Keratinocyte (primary cell): ENCODE measurements around the gene USH2A. TPM values are rescaled to one million over a fixed set of nuclear protein-coding genes. Genes with fewer than 3 reads are reported as not detected.

ENCODE experiments used
- DNase-seq: peaks from one replicate; pipeline ENCODE4 v3.0.0-alpha.2; 2011; ENCODE audit warnings: low read depth, missing footprints, low spot score
- FAIRE-seq: peaks from 2 replicates; lab custom pipeline; 2011; peaks lifted over from hg19 to GRCh38; lab: Jason Lieb, UNC
- H2AFZ ChIP-seq: 2 replicates; pipeline ENCODE4 v1.6.0; 2012; ENCODE audit warnings: low read length, control low read depth, inconsistent platforms; ENCODE audit not compliant: control insufficient read depth
- H3K27ac ChIP-seq: 2 replicates; pipeline ENCODE4 v1.5.1; 2011; ENCODE audit warnings: low read length; ENCODE audit not compliant: control insufficient read depth, insufficient read depth
- H3K27me3 ChIP-seq: 3 replicates; pipeline ENCODE4 v1.6.0; 2011; ENCODE audit warnings: low read length; ENCODE audit not compliant: control insufficient read depth, insufficient read depth; ENCODE audit errors: extremely low read depth
- H3K36me3 ChIP-seq, 2 experiments: 2 replicates in 1 of 2; 3 replicates in 1 of 2; pipeline ENCODE4 v1.5.1; 2011; ENCODE audit warnings: low read length in 2 of 2, mild to moderate bottlenecking in 1 of 2; ENCODE audit not compliant: control insufficient read depth in 2 of 2, insufficient read depth in 2 of 2; ENCODE audit errors: extremely low read depth in 1 of 2
- H3K4me1 ChIP-seq: 3 replicates; pipeline ENCODE4 v1.5.1; 2011; ENCODE audit warnings: low read length; ENCODE audit not compliant: control insufficient read depth, insufficient read depth; ENCODE audit errors: extremely low read depth
- H3K4me2 ChIP-seq: 3 replicates; pipeline ENCODE4 v1.6.0; 2011; ENCODE audit warnings: low read depth, low read length; ENCODE audit not compliant: control insufficient read depth, insufficient read depth; ENCODE audit errors: extremely low read depth
- H3K4me3 ChIP-seq, 3 experiments: fragments of 200-600 bp in 1 of 3; sonication (generic) in 1 of 3; 2 replicates in 2 of 3; 3 replicates in 1 of 3; pipeline ENCODE4 v1.5.1; 2011 to 2016; ENCODE audit warnings: low read length in 3 of 3, mild to moderate bottlenecking in 3 of 3, control low read depth in 2 of 3, inconsistent platforms in 1 of 3, low read depth in 1 of 3, mixed read lengths in 1 of 3, mixed run types in 1 of 3, moderate library complexity in 1 of 3; ENCODE audit not compliant: control insufficient read depth in 2 of 3, insufficient read depth in 2 of 3; ENCODE audit errors: extremely low read depth in 1 of 3
- H3K79me2 ChIP-seq: 2 replicates; pipeline ENCODE4 v1.6.0; 2012; ENCODE audit warnings: low read length; ENCODE audit not compliant: control insufficient read depth, insufficient read depth
- H3K9ac ChIP-seq: 3 replicates; pipeline ENCODE4 v1.6.0; 2011; ENCODE audit warnings: low read length; ENCODE audit not compliant: control insufficient read depth, insufficient read depth; ENCODE audit errors: extremely low read depth
- H3K9me1 ChIP-seq: 3 replicates; pipeline ENCODE4 v1.6.0; 2011; ENCODE audit warnings: low read length; ENCODE audit not compliant: control insufficient read depth, insufficient read depth; ENCODE audit errors: extremely low read depth
- H3K9me3 ChIP-seq: 2 replicates; pipeline ENCODE4 v1.5.1; 2012; ENCODE audit warnings: low read depth, low read length; ENCODE audit not compliant: control insufficient read depth
- H4K20me1 ChIP-seq: 3 replicates; pipeline ENCODE4 v1.6.0; 2011; ENCODE audit warnings: low read length; ENCODE audit not compliant: control insufficient read depth, insufficient read depth; ENCODE audit errors: extremely low read depth
- CTCF ChIP-seq, 3 experiments: IDR thresholded peaks in 1 of 3; conservative IDR thresholded peaks in 1 of 3; optimal IDR thresholded peaks in 1 of 3; 2 replicates in 2 of 3; 3 replicates in 1 of 3; pipeline versions ENCODE3 to v1.5.1; 2011; ENCODE audit warnings: low read length in 3 of 3, mild to moderate bottlenecking in 3 of 3, moderate library complexity in 2 of 3, control low read depth in 1 of 3, inconsistent platforms in 1 of 3; ENCODE audit not compliant: insufficient read depth in 2 of 3; ENCODE audit errors: extremely low read depth in 1 of 3
- EZH2 ChIP-seq: IDR thresholded peaks from one replicate; pipeline ENCODE4 v1.6.1; 2012; ENCODE audit warnings: inconsistent platforms, mild to moderate bottlenecking, low read length, moderate library complexity
- dilution Hi-C: fragments of 300-500 bp; cut with MboI; formaldehyde crosslinking; loops from one replicate; pipeline ENCODE4 v1.7.0; 2020; ENCODE audit warnings: low sequenced_read_pairs; ENCODE audit not compliant: extremely low pct_ligation_motif_present
- polyA plus RNA-seq, 5 experiments: library from polyadenylated mRNA; depleted of rRNA in 3 of 5; stranded (reverse) in 3 of 5; stranded (forward) in 1 of 5; unstranded in 1 of 5; fragments of >200 nt; gene quantifications; 1 replicate in 1 of 5; 2 replicates in 3 of 5; 3 replicates in 1 of 5; pipeline versions ENCODE4 v1.2.1 to v1.2.3, GENCODE V29; 2011 to 2012; ENCODE audit warnings: missing spikeins in 2 of 5, low read depth in 1 of 5, low replicate concordance in 1 of 5

Gene USH2A
- polyA plus RNA-seq, 1 donor (not counting 4 experiments of a cell fraction or from before 2014, with no cell fraction given): not detected

- H3K4me1 ChIP-seq: no peaks in the 10 kb centered on the region
- H3K9me3 ChIP-seq: no peaks in the 10 kb centered on the region
- no peaks in the 10 kb centered on the region for H3K36me3 ChIP-seq
- H3K4me3 ChIP-seq: no peak overlapping the region
- H3K4me2 ChIP-seq: no peak overlapping the region
- dilution Hi-C loops: no loop called here
- no peaks in the 10 kb centered on the region for H3K27me3 ChIP-seq
- H3K79me2 ChIP-seq: no peaks in the 10 kb centered on the region
- no peaks in the 10 kb centered on the region for H4K20me1 ChIP-seq
- TF ChIP-seq CTCF (optimal IDR thresholded peaks at IDR 0.05 in 1 of 3, IDR thresholded peaks at IDR 0.05 in 1 of 3, conservative IDR thresholded peaks at IDR 0.05 in 1 of 3; ENCODE audit: extremely low read depth in 1 of 3, insufficient read depth in 2 of 3, low read length in 3 of 3) (no peak), EZH2 (no peak)
- no peaks in the 10 kb centered on the region for H3K9me1 ChIP-seq
- H3K9ac ChIP-seq: no peak overlapping the region
- H2AFZ ChIP-seq: no peak overlapping the region
- DNase-seq (no peak), FAIRE-seq (no peak)
- H3K27ac ChIP-seq: no peak overlapping the region
Observed at GRCh38 chr1:215728169-215728568, 695.1 kb downstream of the USH2A start.

GRCh38 chr1:215720126-215720525 lies 703.1 kb downstream of the USH2A start:
- no peaks in the 10 kb centered on the region for H3K9me1 ChIP-seq

More at GRCh38 chr1:215720126-215720525, 703.1 kb downstream of the USH2A start:
- no peak overlapping the region for H3K27ac ChIP-seq
- no peaks in the 10 kb centered on the region for H3K36me3 ChIP-seq
- no peak for TF ChIP-seq EZH2
- no peak for TF ChIP-seq CTCF (optimal IDR thresholded peaks at IDR 0.05 in 1 of 3, IDR thresholded peaks at IDR 0.05 in 1 of 3, conservative IDR thresholded peaks at IDR 0.05 in 1 of 3; ENCODE audit: extremely low read depth in 1 of 3, insufficient read depth in 2 of 3, low read length in 3 of 3)
- dilution Hi-C loops: no loop called here
- H3K9me3 ChIP-seq: no peaks in the 10 kb centered on the region
- H3K4me3 ChIP-seq: no peak overlapping the region
- FAIRE-seq: no peak
- H3K4me2 ChIP-seq: no peak overlapping the region
- H3K4me1 ChIP-seq: peaks cover 8% of the 10 kb centered on the region
- DNase-seq: no peak
- H2AFZ ChIP-seq: no peak overlapping the region
- no peaks in the 10 kb centered on the region for H3K27me3 ChIP-seq
- H3K79me2 ChIP-seq: no peaks in the 10 kb centered on the region
- no peaks in the 10 kb centered on the region for H4K20me1 ChIP-seq
- no peak overlapping the region for H3K9ac ChIP-seq
